Measurements from ENCODE around the gene MRPS10.
A peak's percentile ranks its signal among the peaks of the same experiment; 100 is the strongest.

Gene MRPS10

GRCh38 chr6:42251911-42252637 is 34.4 kb upstream of the MRPS10 start:
- Histone ChIP-seq H3K4me3 (no peak overlapping the region), H3K4me1 (no peaks in the 10 kb centered on the region), H3K27me3 (ENCODE audit: low read depth) (no peaks in the 10 kb centered on the region), H3K9me3 (no peaks in the 10 kb centered on the region), H3K36me3 (replicated peaks) (peaks cover 44% of the 10 kb centered on the region)
- in situ Hi-C loops (cut with MboI; ENCODE audit: low sequenced_read_pairs) = loop anchor here (25.0 kb wide), 1 partner anchor 285 kb away; no protein-coding TSS in a partner anchor
- DNase-seq (ENCODE audit: low spot score in 2 of 2) = peak in 1 of 2 experiments; percentile 24

GRCh38 chr6:42251500-42251899 is 33.8 kb upstream of the MRPS10 start:
- Histone ChIP-seq H3K36me3 (replicated peaks) (peaks cover 40% of the 10 kb centered on the region), H3K27me3 (ENCODE audit: low read depth) (no peaks in the 10 kb centered on the region), H3K9me3 (no peaks in the 10 kb centered on the region), H3K4me1 (no peaks in the 10 kb centered on the region), H3K4me3 (no peak overlapping the region)
- DNase-seq (ENCODE audit: low spot score in 2 of 2) = no peak
- in situ Hi-C loops (cut with MboI; ENCODE audit: low sequenced_read_pairs) = loop anchor here (25.0 kb wide), 1 partner anchor 286 kb away; no protein-coding TSS in a partner anchor

- in situ Hi-C loops (cut with MboI; ENCODE audit: low sequenced_read_pairs) = loop anchor here (25.0 kb wide), 1 partner anchor 287 kb away; no protein-coding TSS in a partner anchor
- H3K4me1 ChIP-seq = no peaks in the 10 kb centered on the region
- no peaks in the 10 kb centered on the region for H3K27me3 ChIP-seq (ENCODE audit: low read depth)
- no peaks in the 10 kb centered on the region for H3K9me3 ChIP-seq
- H3K36me3 ChIP-seq (replicated peaks) = peaks cover 38% of the 10 kb centered on the region
- DNase-seq (ENCODE audit: low spot score in 2 of 2) = no peak
- H3K4me3 ChIP-seq = no peak overlapping the region
These were observed 32.7 kb upstream of the MRPS10 start for GRCh38 chr6:42250274-42250931.

GRCh38 chr6:42249279-42249678 is 31.6 kb upstream of the MRPS10 start:
- H3K27me3 ChIP-seq (ENCODE audit: low read depth) = no peaks in the 10 kb centered on the region
- in situ Hi-C loops (cut with MboI; ENCODE audit: low sequenced_read_pairs) = no loop called here
- no peaks in the 10 kb centered on the region for H3K4me1 ChIP-seq
- H3K4me3 ChIP-seq = no peak overlapping the region
- H3K36me3 ChIP-seq (replicated peaks) = peaks cover 36% of the 10 kb centered on the region
- no peaks in the 10 kb centered on the region for H3K9me3 ChIP-seq
- no peak for DNase-seq (ENCODE audit: low spot score in 2 of 2)

GRCh38 chr6:42243046-42243445 is 25.4 kb upstream of the MRPS10 start:
- in situ Hi-C loops (cut with MboI; ENCODE audit: low sequenced_read_pairs) = no loop called here

GRCh38 chr6:42241915-42242314 is 24.3 kb upstream of the MRPS10 start:
- H3K36me3 ChIP-seq (replicated peaks) = peaks cover 38% of the 10 kb centered on the region
- no peaks in the 10 kb centered on the region for H3K9me3 ChIP-seq
- in situ Hi-C loops (cut with MboI; ENCODE audit: low sequenced_read_pairs) = no loop called here
- no peaks in the 10 kb centered on the region for H3K27me3 ChIP-seq (ENCODE audit: low read depth)
- H3K4me3 ChIP-seq = no peak overlapping the region
- peak; percentile 37 for DNase-seq (ENCODE audit: low spot score in 2 of 2)
- H3K4me1 ChIP-seq = peaks cover 5% of the 10 kb centered on the region

More at GRCh38 chr6:42243046-42243445, 25.4 kb upstream of the MRPS10 start:
- peaks cover 5% of the 10 kb centered on the region for H3K4me1 ChIP-seq
- peaks cover 36% of the 10 kb centered on the region for H3K36me3 ChIP-seq (replicated peaks)
- H3K4me3 ChIP-seq = no peak overlapping the region
- no peaks in the 10 kb centered on the region for H3K9me3 ChIP-seq
- no peaks in the 10 kb centered on the region for H3K27me3 ChIP-seq (ENCODE audit: low read depth)
- no peak for DNase-seq (ENCODE audit: low spot score in 2 of 2)

GRCh38 chr6:42239736-42240375 is 22.2 kb upstream of the MRPS10 start:
- no peaks in the 10 kb centered on the region for H3K27me3 ChIP-seq (ENCODE audit: low read depth)
- H3K9me3 ChIP-seq = no peaks in the 10 kb centered on the region
- H3K36me3 ChIP-seq (replicated peaks) = peaks cover 43% of the 10 kb centered on the region
- no peak overlapping the region for H3K4me3 ChIP-seq
- DNase-seq (ENCODE audit: low spot score in 2 of 2) = no peak
- in situ Hi-C loops (cut with MboI; ENCODE audit: low sequenced_read_pairs) = no loop called here
- H3K4me1 ChIP-seq = peaks cover 5% of the 10 kb centered on the region

GRCh38 chr6:42239333-42239732 is 21.7 kb upstream of the MRPS10 start:
- in situ Hi-C loops (cut with MboI; ENCODE audit: low sequenced_read_pairs) = no loop called here
- H3K9me3 ChIP-seq = no peaks in the 10 kb centered on the region
- no peak for DNase-seq (ENCODE audit: low spot score in 2 of 2)
- peaks cover 39% of the 10 kb centered on the region for H3K36me3 ChIP-seq (replicated peaks)
- peaks cover 5% of the 10 kb centered on the region for H3K4me1 ChIP-seq
- no peaks in the 10 kb centered on the region for H3K27me3 ChIP-seq (ENCODE audit: low read depth)
- no peak overlapping the region for H3K4me3 ChIP-seq

GRCh38 chr6:42237857-42238256 is 20.2 kb upstream of the MRPS10 start:
- Histone ChIP-seq H3K27me3 (ENCODE audit: low read depth) (no peaks in the 10 kb centered on the region), H3K9me3 (no peaks in the 10 kb centered on the region), H3K4me1 (peaks cover 5% of the 10 kb centered on the region), H3K36me3 (replicated peaks) (peaks cover 34% of the 10 kb centered on the region), H3K4me3 (no peak overlapping the region)
- no peak for DNase-seq (ENCODE audit: low spot score in 2 of 2)
- in situ Hi-C loops (cut with MboI; ENCODE audit: low sequenced_read_pairs) = no loop called here

- Histone ChIP-seq H3K4me1 (no peaks in the 10 kb centered on the region), H3K36me3 (replicated peaks) (peaks cover 32% of the 10 kb centered on the region), H3K4me3 (no peak overlapping the region), H3K27me3 (ENCODE audit: low read depth) (no peaks in the 10 kb centered on the region), H3K9me3 (no peaks in the 10 kb centered on the region)
- DNase-seq (ENCODE audit: low spot score in 2 of 2) = no peak
- in situ Hi-C loops (cut with MboI; ENCODE audit: low sequenced_read_pairs) = no loop called here
These were observed 19.2 kb upstream of the MRPS10 start for GRCh38 chr6:42236682-42237473.

GRCh38 chr6:42236030-42236429 is 18.4 kb upstream of the MRPS10 start:
- peaks cover 28% of the 10 kb centered on the region for H3K36me3 ChIP-seq (replicated peaks)
- H3K4me3 ChIP-seq = no peak overlapping the region
- DNase-seq (ENCODE audit: low spot score in 2 of 2) = no peak
- in situ Hi-C loops (cut with MboI; ENCODE audit: low sequenced_read_pairs) = no loop called here
- no peaks in the 10 kb centered on the region for H3K4me1 ChIP-seq
- H3K9me3 ChIP-seq = no peaks in the 10 kb centered on the region
- H3K27me3 ChIP-seq (ENCODE audit: low read depth) = no peaks in the 10 kb centered on the region

- no peak for DNase-seq (ENCODE audit: low spot score in 2 of 2)
- H3K9me3 ChIP-seq = no peaks in the 10 kb centered on the region
- H3K27me3 ChIP-seq (ENCODE audit: low read depth) = no peaks in the 10 kb centered on the region
- in situ Hi-C loops (cut with MboI; ENCODE audit: low sequenced_read_pairs) = no loop called here
- H3K36me3 ChIP-seq (replicated peaks) = peaks cover 22% of the 10 kb centered on the region
- peaks cover 3% of the 10 kb centered on the region for H3K4me1 ChIP-seq
- no peak overlapping the region for H3K4me3 ChIP-seq
These were observed 14.4 kb upstream of the MRPS10 start for GRCh38 chr6:42232035-42232434.

Measured in HAP-1 (cell line).